HepG2 (cell line): ENCODE measurements around the gene RASSF4. TPM values are rescaled to one million over a fixed set of nuclear protein-coding genes. Genes with fewer than 3 reads are reported as not detected.

Source experiments
- ATAC-seq: fragments of 200-7000 bp; cut with Tn5 transposase; 3 replicates; pipeline ENCODE4 v1.9.1; 2020; ENCODE audit warnings: mild to moderate bottlenecking, moderate library complexity
- BruUV-seq: library from RNA; stranded (reverse); fragments of 400-500 nt; replicated peaks from 2 replicates; lab custom pipeline; 2021; lab: Mats Ljungman, UMichigan
- CTCF ChIA-PET: fragments of 300-600 bp; formaldehyde crosslinking; extraction: SDS; loops from one replicate; lab custom pipeline; 2021; ENCODE audit warnings: low total read pairs, inconsistent platforms, low intra/inter-chr PET ratio; lab: Yijun Ruan, JAX
- POLR2A ChIA-PET: fragments of 350-600 bp; sonication (Branson Sonifier 250); formaldehyde crosslinking; loops from one replicate; lab custom pipeline; 2020; ENCODE audit warnings: antibody characterized with exemption, inconsistent platforms; lab: Yijun Ruan, JAX
- DNase-seq: peaks from one replicate; pipeline ENCODE4 v3.0.0-alpha.2; 2015; ENCODE audit warnings: low spot score
- FAIRE-seq: peaks from 3 replicates; lab custom pipeline; 2011; peaks lifted over from hg19 to GRCh38; lab: Jason Lieb, UNC
- H2AFZ ChIP-seq: one replicate; pipeline ENCODE4 v1.6.1; 2011; ENCODE audit warnings: low read length, inconsistent platforms
- H3K27ac ChIP-seq: fragments of 300-600 bp; 3 replicates; pipeline ENCODE4 v1.8.0; 2011; ENCODE audit warnings: mixed run types, mild to moderate bottlenecking, mixed read lengths, low read length, inconsistent platforms; ENCODE audit not compliant: insufficient read depth; ENCODE audit errors: extremely low read length
- H3K27me3 ChIP-seq, 2 experiments: fragments of 200-600 bp in 1 of 2; 2 replicates in 1 of 2; 3 replicates in 1 of 2; pipeline versions ENCODE4 v1.6.0 to v1.8.0; 2011; ENCODE audit warnings: low read length in 2 of 2, mild to moderate bottlenecking in 2 of 2, moderate library complexity in 2 of 2, inconsistent platforms in 1 of 2; ENCODE audit not compliant: insufficient read depth in 2 of 2, control insufficient read depth in 1 of 2
- H3K36me3 ChIP-seq, 2 experiments: fragments of 200-600 bp in 1 of 2; replicated peaks in 1 of 2; 2 replicates in 1 of 2; 3 replicates in 1 of 2; pipeline versions ENCODE4 v1.5.1 to v1.8.0; 2011; ENCODE audit warnings: low read length in 2 of 2, inconsistent platforms in 1 of 2; ENCODE audit not compliant: insufficient read depth in 2 of 2, control insufficient read depth in 1 of 2
- H3K4me1 ChIP-seq: 2 replicates; pipeline ENCODE4 v1.5.1; 2012; ENCODE audit warnings: low read length, inconsistent platforms; ENCODE audit not compliant: insufficient read depth
- H3K4me2 ChIP-seq: 2 replicates; pipeline ENCODE4 v1.6.0; 2011; ENCODE audit warnings: low read depth, low read length, inconsistent platforms
- H3K4me3 ChIP-seq, 3 experiments: fragments of 200-600 bp in 1 of 3; sonication (generic), shearing (Covaris generic) in 1 of 3; replicated peaks in 1 of 3; 2 replicates each; pipeline ENCODE4 v1.5.1; 2011 to 2016; ENCODE audit warnings: low read length in 3 of 3, inconsistent platforms in 2 of 3, low read depth in 2 of 3, mild to moderate bottlenecking in 2 of 3, control low read depth in 1 of 3, mixed read lengths in 1 of 3; ENCODE audit not compliant: insufficient read depth in 1 of 3
- H3K79me2 ChIP-seq: one replicate; pipeline ENCODE4 v1.6.1; 2011; ENCODE audit warnings: low read length, inconsistent platforms; ENCODE audit not compliant: insufficient read depth
- H3K9ac ChIP-seq: 2 replicates; pipeline ENCODE4 v1.6.0; 2011; ENCODE audit warnings: mild to moderate bottlenecking, low read depth, low read length, inconsistent platforms; ENCODE audit not compliant: insufficient read depth
- H3K9me3 ChIP-seq: 2 replicates; pipeline ENCODE4 v1.5.1; 2012; ENCODE audit warnings: mild to moderate bottlenecking, low read length
- H4K20me1 ChIP-seq: 2 replicates; pipeline ENCODE4 v1.6.0; 2011; ENCODE audit warnings: inconsistent platforms, mild to moderate bottlenecking, low read length, moderate library complexity; ENCODE audit not compliant: insufficient read depth
- ASH2L ChIP-seq: fragments of 300-600, 200-600 bp; sonication (generic); IDR thresholded peaks from 2 replicates; pipeline ENCODE4 v1.7.0; 2017; ENCODE audit warnings: low read depth, mild to moderate bottlenecking, moderate library complexity, mixed read lengths, low read length; ENCODE audit not compliant: insufficient read length
- HOMEZ ChIP-seq: IDR thresholded peaks from 2 replicates; pipeline ENCODE4 v1.6.1; 2016; ENCODE audit warnings: low read depth
- KDM6A ChIP-seq: IDR thresholded peaks from 2 replicates; pipeline ENCODE4 v1.6.1; 2016; ENCODE audit warnings: low read depth
- MXD4 ChIP-seq: IDR thresholded peaks from 2 replicates; pipeline ENCODE4 v1.6.1; 2016; ENCODE audit warnings: mild to moderate bottlenecking, missing biosample characterization, missing genetic modification reagents
- NCOR1 ChIP-seq: fragments of 200-600 bp; sonication (generic); IDR thresholded peaks from 2 replicates; pipeline ENCODE4 v1.7.0; 2017; ENCODE audit warnings: antibody characterized with exemption, low read length, borderline replicate concordance
- SCMH1 ChIP-seq: sonication (generic); formaldehyde crosslinking; IDR thresholded peaks from 2 replicates; pipeline ENCODE4 v1.9.0; 2021; ENCODE audit warnings: missing genetic modification reagents, mild to moderate bottlenecking, borderline replicate concordance
- SRSF1 ChIP-seq: fragments of 200-400 bp; formaldehyde crosslinking; optimal IDR thresholded peaks from 2 replicates; pipeline ENCODE3; 2017; ENCODE audit warnings: mild to moderate bottlenecking, low read depth, low read length, moderate library complexity
- TCF7 ChIP-seq: sonication (generic); IDR thresholded peaks from 2 replicates; pipeline ENCODE4 v1.6.1; 2016; ENCODE audit warnings: antibody characterized with exemption, low read depth
- ZBTB7A ChIP-seq: sonication (generic); formaldehyde crosslinking; IDR thresholded peaks from 2 replicates; pipeline ENCODE4 v1.8.0; 2022; ENCODE audit warnings: mild to moderate bottlenecking, missing genetic modification reagents
- ZFP62 ChIP-seq: sonication (generic); formaldehyde crosslinking; IDR thresholded peaks from 2 replicates; pipeline ENCODE4 v1.4.0; 2020; ENCODE audit warnings: missing genetic modification reagents
- ZIK1 ChIP-seq: sonication (generic); formaldehyde crosslinking; IDR thresholded peaks from 2 replicates; pipeline ENCODE4 v1.5.0; 2020; ENCODE audit warnings: mild to moderate bottlenecking, low read depth, missing genetic modification reagents, borderline replicate concordance
- ZNF232 ChIP-seq: sonication (generic); formaldehyde crosslinking; IDR thresholded peaks from 2 replicates; pipeline ENCODE4 v1.4.0; 2020; ENCODE audit warnings: missing genetic modification reagents, borderline replicate concordance
- ZNF441 ChIP-seq: sonication (generic); formaldehyde crosslinking; IDR thresholded peaks from 2 replicates; pipeline ENCODE4 v1.7.0; 2021; ENCODE audit warnings: missing genetic modification reagents, borderline replicate concordance
- ZNF563 ChIP-seq: sonication (generic); formaldehyde crosslinking; IDR thresholded peaks from 2 replicates; pipeline ENCODE4 v1.8.0; 2022; ENCODE audit warnings: mild to moderate bottlenecking, moderate library complexity, missing genetic modification reagents
- WGBS: methylation state at CpG from one replicate; pipeline ENCODE4 v1.1.6; 2017; ENCODE audit warnings: low lambda C conversion rate; 5-methylcytosine and 5-hydroxymethylcytosine counted together
- in situ Hi-C: cut with HindIII; loops from 2 replicates; pipeline ENCODE4 v1.10.0; 2017; ENCODE audit warnings: low pct_unique_long_range_greater_than_20kb; ENCODE audit not compliant: extremely low pct_ligation_motif_present
- intact Hi-C: fragments of 100-400 bp; cut with micrococcal nuclease; formaldehyde crosslinking; loops from one replicate; pipeline ENCODE4 v1.10.0; 2022; ENCODE audit not compliant: unreplicated experiment
- polyA plus RNA-seq, 8 experiments: library from polyadenylated mRNA; depleted of rRNA in 3 of 8; stranded (reverse) in 7 of 8; unstranded in 1 of 8; fragments of >200 nt; fragmentation: Illumina TruSeq in 4 of 8; extraction: Trizol in 4 of 8; gene quantifications; 2 replicates each; pipeline versions ENCODE4 v1.2.1 to v1.2.3, GENCODE V29; 2011 to 2016; ENCODE audit warnings: low read depth in 4 of 8, missing spikeins in 1 of 8, mixed read lengths in 1 of 8; ENCODE audit not compliant: insufficient read depth in 1 of 8
- total RNA-seq, 5 experiments: library from RNA; depleted of rRNA; stranded (reverse); fragments of >200 nt; fragmentation: Illumina TruSeq; extraction: Trizol; gene quantifications; 2 replicates each; pipeline ENCODE4 v1.2.3, GENCODE V29; 2016; ENCODE audit warnings: low read depth in 1 of 5

The RASSF4 gene
- total and polyA plus RNA-seq, 2 of the 13 experiments (the other 11 are each of a cell fraction or from before 2014, with no cell fraction given), result 34.0 to 51.7 TPM

DNA sequence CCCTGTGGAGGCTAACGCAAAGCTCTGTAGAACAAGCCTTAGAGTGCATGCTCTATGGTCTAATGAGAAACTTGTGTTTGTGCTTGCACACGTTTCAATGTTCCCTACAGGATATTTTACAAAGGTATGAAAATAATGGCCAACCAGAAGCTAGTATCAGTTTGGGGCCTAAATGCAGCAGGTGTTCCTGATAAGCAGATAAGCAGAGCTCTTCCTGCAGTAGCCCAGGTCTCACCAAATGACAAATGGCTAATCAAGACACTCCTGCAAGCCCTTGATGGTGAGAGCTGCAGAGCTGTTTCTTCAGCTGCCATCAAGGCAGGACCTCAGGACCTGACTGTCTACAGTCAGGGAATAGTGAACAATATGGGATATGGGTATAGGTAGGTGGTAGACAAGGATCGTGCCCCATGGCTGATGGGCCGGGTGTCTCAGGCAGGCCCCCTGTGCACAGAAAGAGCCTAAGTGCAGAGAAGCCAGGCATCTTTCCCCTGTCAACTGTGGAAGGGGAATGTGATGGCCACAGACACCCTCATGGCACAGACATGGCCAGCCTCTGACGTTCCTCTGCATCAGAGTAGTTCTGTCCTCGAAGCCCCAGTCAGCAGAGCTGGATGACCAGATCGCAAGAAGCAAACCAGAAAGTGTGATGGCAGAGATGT, 23.2 kb upstream of the RASSF4 start:
- H3K4me1 ChIP-seq, result peaks cover 92% of the 10 kb centered on the region
- H3K27ac ChIP-seq, result peak overlapping the region; percentile 51
- no peaks in the 10 kb centered on the region for H3K9me3 ChIP-seq
- H3K9ac ChIP-seq, result no peak overlapping the region
- TF ChIP-seq HOMEZ (CRISPR knock-in tag) (no peak), ZBTB7A (CRISPR knock-in tag) (no peak), ASH2L (no peak), ZNF441 (no peak), ZNF563 (CRISPR knock-in tag) (no peak), ZIK1 (CRISPR knock-in tag) (no peak), TCF7 (no peak), KDM6A (no peak), ZNF232 (CRISPR knock-in tag) (no peak), MXD4 (CRISPR knock-in tag) (no peak), SCMH1 (CRISPR knock-in tag) (no peak), SRSF1 (no peak), NCOR1 (no peak), ZFP62 (CRISPR knock-in tag) (no peak)
- H3K27me3 ChIP-seq, result no peaks in the 10 kb centered on the region
- CTCF ChIA-PET, result interaction anchor here (0.9 kb wide), 1 partner anchor 28 kb away, joined by 3 read pairs; no protein-coding TSS in a partner anchor
- DNase-seq (no peak), ATAC-seq (no peak), FAIRE-seq (no peak)
- H4K20me1 ChIP-seq, result no peaks in the 10 kb centered on the region
- no peak overlapping the region for H2AFZ ChIP-seq
- H3K79me2 ChIP-seq, result no peaks in the 10 kb centered on the region
- POLR2A ChIA-PET, result interaction anchor here (1.2 to 7.1 kb wide), 5 partner anchors 13 to 59 kb away, joined by 3 to 215 read pairs (median 36); partner anchors contain the start of genes DEPP1 and RASSF4
- no peak overlapping the region for H3K4me2 ChIP-seq
- H3K4me3 ChIP-seq, result no peak overlapping the region
- intact Hi-C loops, result no loop called here
- BruUV-seq, result no TSS peak
- 87% methylated on average over 7 of the region's 7 CpGs for WGBS
- in situ Hi-C loops, result no loop called here
- no peaks in the 10 kb centered on the region for H3K36me3 ChIP-seq
